Spleen (tissue), 7 donors: Measurements from ENCODE around the gene NAALADL2.

Experiments
- CTCF ChIP-seq, 11 experiments: fragments of 200-600 bp in 7 of 11; fragments of 450-650 bp in 4 of 11; sonication (generic) in 4 of 11; IDR thresholded peaks in 8 of 11; conservative IDR thresholded peaks in 3 of 11; 1 replicate in 7 of 11; 2 replicates in 4 of 11; pipeline versions ENCODE4 v1.4.0 to v1.8.0; 2016 to 2021; ENCODE audit warnings: antibody characterized with exemption in 11 of 11, inconsistent platforms in 4 of 11, mild to moderate bottlenecking in 1 of 11
- POLR2A ChIP-seq, 3 donors: fragments of 450-650 bp; IDR thresholded peaks; one replicate each; pipeline ENCODE4 v1.5.1; 2017; ENCODE audit warnings: antibody characterized with exemption in 3 of 3, mild to moderate bottlenecking in 1 of 3
- donor health status: DM: no; HTN: no; CAD: no; lungs with moderate emphysema.
- donor health status: DM: no; HTN: no; CAD: no.
- donor health status: DM: no; HTN: no; CAD: no.

GRCh38 chr3:175670557-175670956 is 811.4 kb downstream of the NAALADL2 start:
- no peak for TF ChIP-seq CTCF (IDR thresholded peaks at IDR 0.05 in 8 of 11, conservative IDR thresholded peaks at IDR 0.05 in 3 of 11)
- no peak for TF ChIP-seq POLR2A (IDR thresholded peaks at IDR 0.05)
